ENCODE data around the gene PPM1F.

The PPM1F gene

DNA sequence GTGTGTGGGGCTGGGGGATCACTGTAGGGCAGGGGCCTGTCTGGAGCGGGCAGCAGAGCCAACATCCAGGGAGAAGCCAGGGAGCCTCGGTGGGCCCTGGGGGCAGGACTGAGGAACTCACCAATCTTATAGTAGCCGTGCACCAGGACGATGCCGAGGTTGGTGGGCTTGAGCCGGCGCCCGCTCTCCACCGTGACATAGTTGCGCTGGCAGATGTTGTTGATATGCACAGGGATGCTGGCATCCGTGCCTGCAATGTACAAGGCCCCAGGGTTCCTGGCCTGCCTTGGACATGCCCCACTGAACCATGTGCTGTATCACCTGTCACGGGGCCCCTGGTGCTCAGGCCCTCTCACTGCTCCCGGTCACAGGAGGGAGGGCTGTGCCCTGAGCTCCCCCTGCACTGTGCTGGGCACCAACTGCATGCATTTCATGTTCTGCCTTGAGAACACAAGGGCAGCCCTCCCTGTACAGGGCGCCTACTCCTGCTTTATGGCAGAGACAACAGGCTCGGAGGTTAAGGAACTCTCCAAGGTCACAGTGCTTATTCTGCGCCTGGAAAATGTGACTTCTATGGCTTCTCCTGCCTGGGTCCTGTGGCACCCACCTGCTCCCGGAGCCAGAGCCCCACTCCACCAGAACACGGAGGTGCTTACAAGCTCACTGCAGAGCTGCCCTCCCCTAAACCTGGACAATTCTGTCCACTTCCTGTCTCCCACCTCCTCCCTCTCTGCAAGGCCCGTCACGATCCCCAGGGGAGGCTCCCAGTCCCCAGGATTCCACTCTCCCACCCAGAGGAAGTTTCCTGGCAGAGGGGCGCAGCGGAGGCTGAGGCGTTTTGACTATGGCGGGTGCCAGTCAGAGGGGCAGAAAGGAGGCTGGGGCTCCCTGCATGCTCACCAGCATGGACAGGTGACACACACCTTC, 7.8 kb upstream of the PPM1F start:
- no peak for DNase-seq

DNA sequence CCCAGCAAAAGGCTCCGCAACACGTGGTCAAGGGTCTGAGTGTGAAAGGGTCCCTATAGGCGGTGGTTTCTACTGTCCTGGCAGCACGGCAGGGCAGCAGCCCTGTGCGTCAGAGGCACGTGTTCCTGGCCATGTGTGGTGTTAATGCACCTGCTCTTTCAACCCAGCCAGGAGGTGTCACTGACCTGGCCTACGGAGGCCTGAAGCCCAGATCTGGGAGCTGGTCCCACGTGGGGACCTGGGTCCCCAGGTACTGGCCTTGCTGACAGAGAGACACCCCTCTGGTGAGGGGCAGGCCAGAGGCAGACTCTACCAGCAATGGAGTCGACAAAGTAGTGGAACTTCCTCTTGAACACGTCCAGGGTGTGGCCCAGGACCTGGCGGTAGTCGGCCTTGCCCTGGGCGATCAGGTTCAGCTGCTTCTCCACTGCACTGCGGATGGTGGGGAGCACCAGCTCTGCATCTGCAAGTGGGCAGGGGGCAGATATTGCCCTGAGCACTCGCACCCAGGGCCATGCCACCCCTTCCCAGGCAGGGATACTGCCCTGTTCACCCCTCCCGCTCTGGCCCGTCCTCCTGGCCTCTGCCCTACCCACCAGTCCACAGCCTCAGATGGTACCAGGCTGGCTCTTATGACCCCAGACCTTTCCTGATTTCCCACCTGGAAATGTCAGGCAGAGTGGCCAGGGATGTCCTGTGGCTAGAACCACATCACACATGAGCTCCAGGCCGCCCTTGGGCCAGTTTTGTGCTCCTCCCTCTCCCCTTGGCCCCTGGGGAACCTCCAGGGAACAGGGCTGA, 6.8 kb upstream of the PPM1F start:
- no peak for DNase-seq

GRCh38 chr22:21958360-21959273, 6.0 kb upstream of the PPM1F start:
- DNase-seq, result no peak

DNA sequence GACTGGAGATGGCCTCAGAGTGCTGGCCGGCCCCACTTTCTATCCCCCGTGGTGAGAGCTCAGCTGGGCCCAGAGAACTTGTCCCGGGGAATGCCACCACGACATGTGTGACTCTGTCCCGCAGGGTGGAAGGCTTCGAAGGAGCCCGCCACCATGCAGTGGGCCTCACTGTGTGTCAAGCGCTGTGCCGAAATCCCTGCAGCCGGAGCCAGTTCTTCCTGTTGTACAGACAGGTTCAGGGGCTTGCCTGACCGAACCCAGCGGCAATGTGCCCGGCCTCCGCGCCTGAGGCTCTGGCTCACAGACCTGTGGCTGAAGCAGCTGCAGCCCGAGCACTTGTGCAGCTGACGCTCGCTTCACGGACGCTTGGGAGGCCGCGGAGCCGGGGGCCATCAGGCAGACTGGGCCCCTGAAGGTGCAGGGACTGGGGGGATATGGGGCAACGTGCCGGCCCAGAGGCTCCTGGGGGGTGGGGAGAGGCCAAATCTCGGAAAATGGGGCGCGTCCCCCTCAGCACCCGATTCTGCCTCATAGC, 650 bp downstream of the PPM1F start:
- peak; percentile 16 to 52 for DNase-seq

- no peak for DNase-seq
These were observed 1.6 kb downstream of the PPM1F start for GRCh38 chr22:21951062-21951461.

DNA sequence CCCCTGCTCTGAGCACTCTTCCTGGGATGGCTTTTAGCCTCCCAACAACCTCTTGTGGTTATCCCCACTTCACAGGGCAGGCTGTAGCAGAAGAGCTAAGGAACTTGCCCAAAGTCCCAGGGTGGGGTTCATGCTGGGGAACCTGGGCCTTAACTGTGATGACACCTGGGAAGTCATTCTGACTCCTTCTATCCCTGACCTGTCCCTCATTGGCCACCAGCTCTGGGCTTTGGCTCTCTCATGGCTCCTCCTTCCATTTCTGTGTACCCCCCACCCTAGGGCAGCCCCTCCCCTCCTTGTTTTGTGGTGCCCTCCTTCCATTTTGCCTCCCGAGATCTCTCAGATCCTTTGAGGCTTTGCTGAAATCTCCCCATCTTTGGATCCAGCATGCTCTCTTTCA, 2.7 kb downstream of the PPM1F start:
- DNase-seq, result no peak

DNA sequence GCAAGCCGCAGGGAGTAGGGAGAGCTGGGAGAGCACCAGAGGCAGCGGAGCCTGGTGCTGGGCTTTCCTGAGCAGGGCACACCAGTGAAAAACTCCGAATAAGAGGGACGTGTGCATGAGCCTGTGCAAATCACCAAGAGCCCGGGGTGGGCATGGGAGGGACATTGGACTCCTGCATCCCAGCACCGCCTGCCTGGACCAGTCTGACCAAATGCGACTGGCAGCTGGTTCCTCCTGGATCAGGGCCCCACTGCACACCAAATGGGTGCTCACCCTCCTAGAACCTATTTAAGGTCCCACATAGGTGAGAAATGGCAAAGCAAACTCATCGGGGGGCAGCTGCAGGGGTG, 3.1 kb downstream of the PPM1F start:
- no peak for DNase-seq

- no peak for DNase-seq
These were observed 3.7 kb downstream of the PPM1F start for GRCh38 chr22:21948824-21949568.

- DNase-seq, result no peak
These were observed 4.3 kb downstream of the PPM1F start for GRCh38 chr22:21948390-21948789.

DNA sequence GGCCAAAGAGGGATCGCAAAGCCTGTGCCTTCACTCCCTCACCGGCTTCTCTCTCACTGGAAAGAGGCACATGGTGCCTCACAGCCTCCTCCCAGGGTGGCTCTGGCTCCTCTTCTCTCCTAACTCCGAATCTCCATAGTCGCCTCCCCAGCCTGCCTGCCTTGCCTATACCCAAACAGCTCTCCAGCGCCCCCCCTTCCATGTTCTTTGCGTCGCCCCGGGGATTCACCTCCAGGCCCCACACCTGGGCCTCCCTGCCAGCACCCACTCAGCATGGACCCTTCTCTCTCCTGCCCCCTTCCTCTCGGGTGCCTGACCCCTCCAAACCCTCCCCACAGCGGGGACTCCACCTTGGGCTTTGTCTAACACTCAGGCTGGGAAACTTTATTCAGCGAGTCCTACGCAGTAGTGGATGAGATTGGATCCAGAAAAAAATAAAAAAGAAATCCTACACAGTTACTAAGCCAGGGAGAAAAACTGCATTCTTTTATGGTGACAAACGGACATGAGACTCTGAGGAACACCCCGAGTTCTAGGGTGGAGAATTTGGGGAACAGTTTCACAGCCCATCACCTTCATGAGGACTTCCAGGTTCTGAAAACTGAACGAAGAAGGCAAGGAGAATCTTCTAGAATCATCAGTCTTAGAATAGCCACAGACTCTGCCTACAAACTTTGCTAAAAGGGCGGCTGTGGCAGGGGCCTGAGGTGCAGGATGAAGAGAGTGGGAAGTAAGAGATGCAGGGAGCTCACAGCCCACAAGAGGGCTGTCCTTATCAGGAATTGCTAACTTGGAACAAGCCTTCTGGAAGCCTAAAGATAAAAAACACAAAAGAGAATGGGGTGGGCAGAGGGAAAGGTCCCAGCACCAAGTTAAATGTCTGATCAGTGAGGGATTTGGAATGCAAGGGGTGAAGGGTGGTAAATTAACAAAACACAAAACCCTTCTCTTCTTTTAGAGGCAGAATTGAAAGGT, 5.3 kb downstream of the PPM1F start:
- DNase-seq, result peak; percentile 18 to 29

- no peak for DNase-seq
These were observed 6.3 kb downstream of the PPM1F start for GRCh38 chr22:21946262-21946925.

- no peak for DNase-seq
These were observed 7.0 kb downstream of the PPM1F start for GRCh38 chr22:21945453-21946261.

GRCh38 chr22:21944871-21945270, 7.8 kb downstream of the PPM1F start:
- DNase-seq, result no peak

- peak; percentile 65 to 78 for DNase-seq
These were observed 8.8 kb downstream of the PPM1F start for GRCh38 chr22:21943571-21944448.

GRCh38 chr22:21942407-21943343, 10.0 kb downstream of the PPM1F start:
- peak; percentile 44 to 70 for DNase-seq

- DNase-seq, result no peak
These were observed 10.7 kb downstream of the PPM1F start for GRCh38 chr22:21941921-21942320.

GRCh38 chr22:21940521-21940920, 12.1 kb downstream of the PPM1F start:
- DNase-seq, result peak; percentile 51 to 71

Data from inflammatory macrophage (primary cell).